GM21515 (cell line): ENCODE data around the gene A2ML1.
"Not testable (repeated sequence)": the region's sequence is repeated elsewhere in the genome, so short reads cannot be mapped to it uniquely, and the experiment has no call there.

ENCODE experiments used
- ATAC-seq: cut with Tn5 transposase; IDR thresholded peaks from one replicate; pipeline ENCODE4 v1.9.1; 2021; ENCODE audit not compliant: unreplicated experiment

A2ML1 gene

GRCh38 chr12:8904665-8905064, 82.2 kb downstream of the A2ML1 start:
- no peak for ATAC-seq

- ATAC-seq = no peak
Measured at GRCh38 chr12:8905546-8905945, 83.1 kb downstream of the A2ML1 start.

GRCh38 chr12:8906266-8907180, 84.1 kb downstream of the A2ML1 start:
- ATAC-seq = no peak

GRCh38 chr12:8907513-8907912, 85.1 kb downstream of the A2ML1 start:
- ATAC-seq = no peak

GRCh38 chr12:8909752-8910151, 87.3 kb downstream of the A2ML1 start:
- no peak for ATAC-seq

- ATAC-seq = no peak
Measured at GRCh38 chr12:8911606-8912268, 89.3 kb downstream of the A2ML1 start.

GRCh38 chr12:8912914-8913313, 90.5 kb downstream of the A2ML1 start:
- no peak for ATAC-seq

GRCh38 chr12:8913702-8914032, 91.2 kb downstream of the A2ML1 start:
- no peak for ATAC-seq

GRCh38 chr12:8914033-8914715, 91.8 kb downstream of the A2ML1 start, which contains the start of gene PHC1:
TSS of gene PHC1 (plus strand) at chr12:8914509. CDS start at chr12:8917678, 3,169 bp downstream.
- peak; percentile 59 for ATAC-seq

GRCh38 chr12:8914716-8915526, 92.5 kb downstream of the A2ML1 start:
- ATAC-seq = peak; percentile 68

GRCh38 chr12:8916154-8916553, 93.7 kb downstream of the A2ML1 start:
- no peak for ATAC-seq

- ATAC-seq = no peak
Measured at GRCh38 chr12:8917031-8917430, 94.6 kb downstream of the A2ML1 start.

GRCh38 chr12:8917751-8918150, 95.3 kb downstream of the A2ML1 start:
- ATAC-seq = no peak

GRCh38 chr12:8919643-8920042, 97.2 kb downstream of the A2ML1 start:
- not testable (repeated sequence) for ATAC-seq

GRCh38 chr12:8922544-8922943, 100.1 kb downstream of the A2ML1 start:
- no peak for ATAC-seq
